Activated CD4-positive, alpha-beta T cell treated with anti-CD3 and anti-CD28 coated beads for 24 hours (primary cell): ENCODE data around the gene KCNN3.
A peak's percentile ranks its signal among the peaks of the same experiment; 100 is the strongest.

ENCODE experiments used
- DNase-seq, 2 donors: peaks; one replicate each; pipeline ENCODE4 v3.0.0-alpha.2; 2020; ENCODE audit warnings: low read depth in 2 of 2

The KCNN3 gene

DNA sequence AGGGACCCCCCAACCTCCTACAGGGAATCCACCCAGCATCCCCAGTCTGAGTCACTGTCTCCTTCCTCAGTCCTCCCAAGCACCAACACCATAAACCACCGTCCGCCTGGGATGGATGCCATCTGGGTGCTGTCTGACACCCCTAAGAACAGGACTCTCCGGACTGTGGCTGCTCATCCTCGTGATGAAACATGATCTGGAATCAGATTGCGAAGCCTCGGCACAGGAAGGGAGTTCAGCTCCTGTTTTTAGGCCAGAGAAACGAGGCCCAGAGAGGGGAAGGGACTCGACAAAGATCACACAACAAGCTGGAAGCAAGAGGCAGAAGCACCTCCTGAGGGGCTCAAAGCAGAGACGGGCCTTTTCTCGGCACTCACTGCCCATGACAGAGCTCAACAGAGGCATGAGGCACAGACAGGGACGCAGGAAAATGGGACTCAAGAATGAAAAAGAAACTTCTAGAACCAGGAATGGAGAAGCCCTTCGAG is 8.4 kb downstream of the KCNN3 start:
- no peak for DNase-seq

GRCh38 chr1:154860156-154860870 is 9.8 kb downstream of the KCNN3 start:
- no peak for DNase-seq

DNA sequence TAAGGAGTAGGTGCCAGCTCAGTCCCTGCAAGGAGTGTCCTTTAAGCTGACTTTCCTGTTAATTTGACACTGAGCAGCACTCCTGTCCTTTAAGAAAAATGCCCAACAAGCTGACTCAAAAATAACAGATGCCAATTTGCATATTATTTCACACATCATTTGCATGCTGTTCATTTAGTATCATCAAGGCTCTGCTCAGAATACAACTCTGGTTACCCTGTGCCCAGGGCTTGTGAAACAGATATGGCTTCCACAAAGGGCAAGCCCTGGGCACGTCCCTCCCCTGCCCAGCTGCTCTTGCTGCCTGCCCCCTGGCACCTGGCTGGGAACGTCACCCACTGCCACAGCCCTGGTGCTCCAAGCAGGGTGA is 10.3 kb downstream of the KCNN3 start:
- no peak for DNase-seq

- DNase-seq: no peak
Measured at GRCh38 chr1:154859151-154859785, 10.8 kb downstream of the KCNN3 start.

DNA sequence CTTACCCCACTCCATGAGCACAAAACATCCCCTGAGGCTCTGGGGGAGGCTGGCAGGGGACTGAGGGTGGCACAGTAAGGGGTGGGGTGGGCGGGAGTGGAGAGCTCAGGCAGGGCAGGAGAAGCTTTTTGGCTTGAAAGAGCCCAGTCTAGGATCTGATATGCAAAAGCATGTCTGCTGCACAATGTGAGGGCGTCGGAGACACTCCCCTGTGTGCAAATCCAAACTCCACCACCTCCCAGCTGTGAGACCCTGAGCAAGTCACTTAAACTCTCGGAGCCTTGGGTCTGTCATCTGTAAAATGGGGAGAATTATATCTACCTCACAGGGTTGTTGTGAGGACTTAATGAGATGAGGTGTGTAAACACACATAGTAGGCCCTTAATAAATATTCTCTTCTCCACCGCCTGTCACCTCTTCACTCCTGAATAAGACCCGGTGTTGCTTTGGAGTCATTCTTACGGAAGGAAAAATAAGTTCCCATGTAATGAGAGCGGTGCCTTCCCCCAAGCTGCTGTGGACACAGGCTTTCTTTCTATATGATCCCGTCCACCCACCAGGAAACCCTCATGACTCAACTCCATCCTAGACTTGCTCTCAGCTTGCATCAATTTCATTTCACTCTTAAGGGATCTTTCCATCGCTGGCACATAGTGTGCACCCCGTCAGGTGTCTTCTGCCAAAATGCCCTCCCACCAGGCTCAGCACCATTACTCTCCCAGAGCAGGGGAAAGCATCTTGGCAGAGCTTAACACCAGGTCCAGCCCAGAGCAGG is 12.5 kb downstream of the KCNN3 start:
- DNase-seq: no peak

GRCh38 chr1:154857022-154857421 is 13.1 kb downstream of the KCNN3 start:
- no peak for DNase-seq

- DNase-seq: no peak
Measured at GRCh38 chr1:154856544-154856943, 13.5 kb downstream of the KCNN3 start.

DNA sequence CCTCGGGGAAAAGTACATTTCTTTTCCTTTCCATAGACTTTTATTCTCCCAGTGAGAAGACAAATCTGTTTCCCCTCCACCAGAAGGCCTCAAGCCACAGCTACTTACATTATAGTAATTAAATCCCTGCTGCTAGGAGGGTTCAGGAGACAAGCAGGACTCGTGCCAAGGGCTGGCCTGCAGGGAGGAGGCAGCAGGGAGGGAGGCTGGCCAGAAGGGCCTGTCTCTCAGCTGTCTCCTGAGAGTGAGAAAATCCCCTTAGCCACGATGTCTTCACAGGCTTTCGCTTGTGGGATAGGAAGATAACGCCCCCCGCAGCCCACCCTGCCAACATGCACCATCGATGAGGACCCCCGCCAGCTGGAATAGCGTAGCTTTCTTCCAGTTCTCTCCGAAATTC is 14.0 kb downstream of the KCNN3 start:
- DNase-seq: no peak

- no peak for DNase-seq
Measured at GRCh38 chr1:154855186-154855851, 14.8 kb downstream of the KCNN3 start.

GRCh38 chr1:154852845-154853244 is 17.2 kb downstream of the KCNN3 start:
- no peak for DNase-seq

DNA sequence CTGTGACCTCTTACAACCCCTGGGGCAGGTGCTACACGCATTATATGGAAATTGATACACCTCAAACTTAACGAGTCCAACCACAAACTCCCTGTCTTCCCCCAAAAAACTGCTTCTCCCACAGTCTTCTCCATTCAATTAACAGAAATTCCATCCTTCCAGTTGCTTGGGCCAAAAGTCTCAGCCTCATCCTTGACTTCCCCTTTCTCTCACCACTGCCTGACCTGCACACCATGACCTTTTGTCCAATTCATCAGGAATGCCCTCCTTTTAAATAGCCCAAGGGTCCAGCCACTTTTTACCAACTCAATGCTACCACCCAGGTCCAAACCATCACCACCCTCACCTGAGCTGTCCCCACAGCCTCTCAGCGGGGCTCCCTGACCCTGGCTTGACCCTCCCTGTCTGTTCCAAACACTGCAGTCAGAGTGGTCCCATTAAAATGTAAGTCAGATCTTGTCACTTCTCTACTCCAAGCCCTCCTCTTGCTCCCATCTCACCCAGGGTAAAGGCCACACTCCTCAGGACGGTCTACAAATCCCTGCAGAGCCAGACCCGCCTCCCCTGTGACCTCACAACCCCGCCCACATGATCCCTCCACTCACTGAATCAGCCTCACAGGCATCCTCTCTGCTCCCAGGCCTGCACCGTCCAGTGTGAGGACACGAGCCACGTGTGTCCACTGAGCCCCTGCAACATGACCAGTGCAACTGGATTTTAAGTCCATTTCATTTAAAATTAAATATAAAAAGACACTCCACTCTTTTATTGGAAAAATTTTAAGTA is 18.5 kb downstream of the KCNN3 start:
- DNase-seq: no peak

- DNase-seq: peak in 1 of 2 donors; percentile 18
Measured at GRCh38 chr1:154849645-154850131, 20.4 kb downstream of the KCNN3 start.

DNA sequence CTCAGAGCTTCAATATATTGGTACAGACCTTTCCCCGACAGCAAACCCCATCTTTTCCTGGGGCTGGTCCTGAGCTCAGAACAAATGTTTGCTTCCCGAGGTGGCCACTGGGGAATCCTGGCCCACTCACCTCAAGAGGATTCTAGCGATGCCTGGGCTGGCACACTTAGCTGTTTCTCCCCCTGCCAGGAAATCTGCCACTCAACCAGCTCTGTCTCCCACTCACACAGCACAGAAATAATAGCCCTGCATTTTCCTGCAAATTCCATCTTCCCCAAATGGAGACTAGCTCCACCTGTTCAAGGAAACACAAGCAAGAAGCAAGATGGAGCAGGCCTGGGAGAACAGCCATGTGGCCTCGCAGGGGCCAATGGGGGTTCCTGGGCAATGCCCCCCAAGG is 21.1 kb downstream of the KCNN3 start:
- no peak for DNase-seq

DNA sequence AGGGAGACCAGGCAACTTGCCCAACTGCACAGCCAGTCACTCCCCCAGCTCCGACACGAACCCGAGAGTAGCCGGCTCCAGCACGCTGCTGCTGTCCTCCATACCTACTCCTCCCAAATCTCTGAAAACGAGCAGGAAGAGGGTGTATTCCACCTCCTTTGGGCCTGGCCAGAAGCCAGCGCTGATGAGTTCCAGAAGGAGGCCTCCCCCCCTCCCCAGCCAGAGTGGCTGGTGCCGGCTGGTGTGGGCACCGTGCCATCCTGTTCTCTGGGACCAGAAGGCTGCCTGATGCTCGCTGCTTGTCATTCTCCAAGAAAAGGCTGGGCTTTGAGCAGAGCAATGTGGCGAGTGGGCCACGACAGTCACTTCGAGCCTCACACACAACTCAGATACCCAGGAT is 22.2 kb downstream of the KCNN3 start:
- DNase-seq: no peak

GRCh38 chr1:154846565-154847442 is 23.3 kb downstream of the KCNN3 start:
- no peak for DNase-seq

DNA sequence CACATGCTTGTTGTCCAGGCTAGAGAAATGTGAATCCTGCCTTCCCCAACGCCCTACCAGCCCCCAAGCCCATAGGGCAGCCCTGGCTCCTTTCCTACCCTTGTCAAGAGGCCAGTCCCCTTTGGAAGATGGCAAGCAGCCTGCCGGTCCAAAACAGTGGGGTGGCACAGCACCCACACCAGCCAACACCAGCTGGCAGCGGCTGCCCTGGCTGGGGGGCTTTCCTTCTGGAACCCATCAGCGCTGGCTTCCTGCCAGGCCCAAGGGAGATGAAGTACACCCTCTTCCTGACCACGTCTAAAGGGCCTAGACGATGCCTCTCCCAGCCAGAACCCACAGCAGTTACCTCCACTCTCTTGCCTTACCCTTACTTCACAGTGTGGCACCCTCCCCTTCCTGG is 24.2 kb downstream of the KCNN3 start:
- DNase-seq: no peak

GRCh38 chr1:154845174-154845573 is 24.9 kb downstream of the KCNN3 start:
- DNase-seq: no peak

GRCh38 chr1:154844297-154844681 is 25.8 kb downstream of the KCNN3 start:
- DNase-seq: no peak

DNA sequence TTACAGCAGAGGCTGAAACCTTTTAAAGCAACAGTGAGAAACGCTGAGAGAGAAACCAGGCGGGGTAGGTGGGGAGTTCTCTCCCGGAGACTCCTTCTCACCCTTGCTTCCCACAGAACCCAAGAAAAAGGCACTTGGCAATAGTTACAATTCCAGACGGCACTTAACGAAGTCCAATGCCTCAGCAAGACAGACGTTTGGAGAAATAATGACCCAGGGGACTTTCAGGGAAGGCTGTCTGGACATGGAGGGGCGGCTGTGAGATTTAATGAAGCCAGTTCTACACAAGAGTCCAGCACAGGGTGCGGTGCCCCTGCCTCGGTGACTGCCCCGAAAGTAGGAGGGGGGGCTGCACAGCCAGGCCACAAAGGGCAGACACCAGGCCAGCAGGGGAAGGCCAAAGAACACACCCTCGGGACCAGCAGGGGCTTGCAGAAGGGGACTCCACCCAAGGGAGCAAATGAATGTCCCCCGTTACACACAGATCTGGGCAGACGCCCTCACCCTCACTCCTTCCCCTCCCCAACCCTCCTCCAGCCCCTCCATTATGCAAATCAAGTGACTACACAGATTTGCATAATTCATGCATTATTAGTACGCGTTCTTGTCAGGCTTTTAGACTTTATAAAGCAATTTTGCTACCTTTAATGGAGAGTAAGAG is 26.3 kb downstream of the KCNN3 start:
- DNase-seq: no peak

DNA sequence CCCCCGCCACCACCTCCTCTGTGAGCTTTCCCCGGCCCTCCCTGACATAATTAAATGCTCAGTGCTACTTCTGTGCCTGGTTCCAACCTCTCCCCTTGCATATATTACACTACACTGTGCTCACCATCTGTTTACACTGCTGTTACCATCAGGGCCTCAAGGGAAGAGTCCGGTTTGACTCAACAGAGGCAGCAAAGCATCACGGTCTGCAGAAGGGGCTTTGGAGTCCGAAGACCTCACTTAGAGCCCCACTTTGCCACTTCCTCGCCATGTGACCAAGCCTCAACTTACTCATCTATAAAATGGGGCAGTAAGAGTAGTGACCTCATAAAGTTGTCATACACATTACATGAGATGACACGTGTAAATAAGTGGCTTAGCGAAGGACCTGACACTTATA is 27.4 kb downstream of the KCNN3 start:
- DNase-seq: no peak
